Fibroblast of lung (primary cell): ENCODE results near the gene INPPL1.

ENCODE experiments used
- CTCF ChIP-seq, 2 donors: IDR thresholded peaks in 1 of 2; conservative IDR thresholded peaks in 1 of 2; 1 replicate in 1 of 2; 2 replicates in 1 of 2; pipeline ENCODE4 v1.5.1; 2011 to 2012; ENCODE audit warnings: low read length in 2 of 2, control low read depth in 1 of 2, inconsistent platforms in 1 of 2, low read depth in 1 of 2, mild to moderate bottlenecking in 1 of 2
- EZH2 ChIP-seq: IDR thresholded peaks from 2 replicates; pipeline ENCODE4 v1.5.1; 2012; ENCODE audit warnings: low read length, control low read depth, mild to moderate bottlenecking; ENCODE audit errors: missing control alignments

DNA sequence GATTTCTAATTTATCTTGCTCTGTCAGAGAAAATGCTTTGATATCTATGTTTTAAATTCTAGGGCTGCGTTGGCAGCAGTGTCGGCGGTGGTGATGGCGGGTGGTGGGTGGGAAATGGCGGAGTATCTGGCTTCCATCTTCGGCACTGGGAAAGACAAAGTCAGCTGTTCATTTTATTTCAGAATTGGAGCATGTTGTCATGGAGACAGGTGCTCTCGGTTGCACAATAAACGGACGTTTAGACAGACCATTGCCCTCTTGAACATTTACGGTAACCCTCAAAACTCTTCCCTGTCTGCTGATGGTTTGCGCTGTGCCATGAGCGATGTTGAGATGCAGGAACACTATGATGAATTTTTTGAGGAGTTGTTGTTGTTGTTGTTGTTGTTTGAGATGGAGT, 55.5 kb downstream of the INPPL1 start:
- TF ChIP-seq EZH2, result no peak
- no peak for TF ChIP-seq CTCF (conservative IDR thresholded peaks at IDR 0.05 in 1 of 2, IDR thresholded peaks at IDR 0.05 in 1 of 2; ENCODE audit: low read depth in 1 of 2, low read length in 2 of 2)
